Psoas muscle (tissue), 8 donors: ENCODE data around the gene NR1I3. TPM values are rescaled to one million over a fixed set of nuclear protein-coding genes. Genes with fewer than 3 reads are reported as not detected.

Experiments used
- ATAC-seq, 4 donors: fragments of 200-7000 bp; cut with Tn5 transposase; one replicate each; pipeline ENCODE4 v1.9.1; 2020; ENCODE audit warnings: moderate library complexity in 3 of 4, mild to moderate bottlenecking in 2 of 4
- DNase-seq, 2 donors: peaks; one replicate each; pipeline ENCODE4 v3.0.0-alpha.2; 2020
- H3K27ac ChIP-seq: fragments of 200-600 bp; one replicate; pipeline ENCODE4 v1.8.0; 2022
- H3K27me3 ChIP-seq, 3 donors: fragments of 200-600 bp in 1 of 3; one replicate each; pipeline versions ENCODE4 v1.6.1 to v1.8.0; 2013 to 2022; ENCODE audit warnings: low read length in 2 of 3, mild to moderate bottlenecking in 2 of 3, moderate library complexity in 1 of 3; ENCODE audit not compliant: insufficient read depth in 3 of 3
- H3K36me3 ChIP-seq, 2 donors: fragments of 200-600 bp in 1 of 2; one replicate each; pipeline versions ENCODE4 v1.6.1 to v1.8.0; 2013 to 2022; ENCODE audit warnings: low read depth in 1 of 2, mild to moderate bottlenecking in 1 of 2, moderate library complexity in 1 of 2; ENCODE audit not compliant: insufficient read depth in 1 of 2
- H3K4me1 ChIP-seq: fragments of 200-600 bp; one replicate; pipeline ENCODE4 v1.8.0; 2022
- H3K4me3 ChIP-seq: fragments of 200-600 bp; one replicate; pipeline ENCODE4 v1.8.0; 2022; ENCODE audit warnings: mild to moderate bottlenecking
- H3K9me3 ChIP-seq: fragments of 200-600 bp; one replicate; pipeline ENCODE4 v1.8.0; 2022
- CTCF ChIP-seq: fragments of 200-600 bp; IDR thresholded peaks from one replicate; pipeline ENCODE4 v1.8.0; 2022; ENCODE audit warnings: antibody characterized with exemption
- WGBS, 3 donors: extraction: QIAGEN DNeasy Blood & Tissue Kit; methylation state at CpG; one replicate each; pipeline versions ENCODE4 v1.1.6 to v1.1.7; 2013; 5-methylcytosine and 5-hydroxymethylcytosine counted together
- intact Hi-C, 2 donors: fragments of 100-400 bp; cut with DNase I; formaldehyde crosslinking; loops; one replicate each; pipeline versions ENCODE4 v1.11.0 to v1.14.2; 2022
- polyA plus RNA-seq, 3 donors: library from polyadenylated mRNA; stranded (reverse); fragments of 200-250 nt; gene quantifications; one replicate each; pipeline ENCODE4 v1.2.3, GENCODE V29; 2013
- total RNA-seq, 4 donors: library from RNA; stranded (reverse); fragmentation: NEBNext Ultra II Directional in 2 of 4; extraction: Animal tissue kit (Norgen Biotek cat#: 25700) in 2 of 4; gene quantifications; one replicate each; pipeline versions ENCODE4 v1.2.1 to v1.2.4, GENCODE V29; 2021 to 2023
- donor health status: healthy with polysubstance abuse.
- donor health status: DM: no; HTN: no; CAD: no; lungs with moderate emphysema.
- donor health status: Bipolar disorder and iron deficiency.
- donor health status: healthy.
- donor health status: DM: yes; HTN: yes; CAD: no.
- donor health status: DM: no; HTN: no; CAD: no.
- donor health status: DM: no; HTN: no; CAD: no.
- donor health status: DM: yes; HTN: yes; CAD: no.

Gene NR1I3
- total and polyA plus RNA-seq, 7 donors: 0.17 to 0.42 (median 0.25) TPM; not detected in 4

GRCh38 chr1:161217831-161218230 lies 20.2 kb downstream of the NR1I3 start:
- Histone ChIP-seq H3K27me3 (no peaks in the 10 kb centered on the region), H3K27ac (no peak overlapping the region), H3K36me3 (peaks cover 9 to 25% of the 10 kb centered on the region in 2 donors), H3K4me3 (no peak overlapping the region), H3K9me3 (no peaks in the 10 kb centered on the region), H3K4me1 (no peaks in the 10 kb centered on the region)
- no peak for DNase-seq
- peak in 1 of 4 donors; percentile 2 for ATAC-seq
- no peak for TF ChIP-seq CTCF
- WGBS, 3 donors: 55 to 79% (median 65%) methylated on average over 6 of the region's 6 CpGs
- intact Hi-C loops: no loop called here

- no peak for TF ChIP-seq CTCF
- 45 to 51% (median 46%) methylated on average over 7 of the region's 7 CpGs for WGBS, 3 donors
- Histone ChIP-seq H3K9me3 (no peaks in the 10 kb centered on the region), H3K36me3 (peaks cover 9 to 32% of the 10 kb centered on the region in 2 donors), H3K27ac (no peak overlapping the region), H3K27me3 (no peaks in the 10 kb centered on the region), H3K4me3 (peak overlapping the region; percentile 39), H3K4me1 (no peaks in the 10 kb centered on the region)
- ATAC-seq (peak; percentile 26 to 61 (median 42)), DNase-seq (no peak)
- intact Hi-C loops: no loop called here
Measured at GRCh38 chr1:161216945-161217712, 20.9 kb downstream of the NR1I3 start.

- ATAC-seq (peak in 3 of 4 donors; percentile 28 to 48 (median 33)), DNase-seq (peak; percentile 45 to 79)
- Histone ChIP-seq H3K27me3 (no peaks in the 10 kb centered on the region), H3K36me3 (peaks cover 17 to 53% of the 10 kb centered on the region in 2 donors), H3K9me3 (no peaks in the 10 kb centered on the region), H3K27ac (no peak within 1 kb of the TSS), H3K4me3 (peak within 1 kb of the TSS; percentile 42), H3K4me1 (no peaks in the 10 kb centered on the region)
- 68 to 77% (median 72%) methylated on average over 10 of the region's 10 CpGs for WGBS, 3 donors
- intact Hi-C loops: no loop called here
- no peak for TF ChIP-seq CTCF
Measured at GRCh38 chr1:161215076-161215475, 22.9 kb downstream of the NR1I3 start, which contains the start of gene FCER1G. FCER1G (plus strand) TSS chr1:161215295; CDS start chr1:161215322, 27 bp downstream.

GRCh38 chr1:161214369-161214768 lies 23.6 kb downstream of the NR1I3 start:
- DNase-seq (no peak), ATAC-seq (no peak)
- intact Hi-C loops: no loop called here
- no peaks in the 10 kb centered on the region for H3K4me1 ChIP-seq
- TF ChIP-seq CTCF: no peak
- H3K9me3 ChIP-seq: no peaks in the 10 kb centered on the region
- WGBS, 3 donors: 86 to 90% (median 90%) methylated on average over 9 of the region's 9 CpGs
- no peak overlapping the region for H3K27ac ChIP-seq
- peaks cover 19 to 60% of the 10 kb centered on the region in 2 donors for H3K36me3 ChIP-seq
- no peaks in the 10 kb centered on the region for H3K27me3 ChIP-seq
- no peak overlapping the region for H3K4me3 ChIP-seq
